ENCODE measurements around the gene ZNF512B.
"Not testable (repeated sequence)": the region's sequence is repeated elsewhere in the genome, so short reads cannot be mapped to it uniquely, and the experiment has no call there.

The ZNF512B gene

DNA sequence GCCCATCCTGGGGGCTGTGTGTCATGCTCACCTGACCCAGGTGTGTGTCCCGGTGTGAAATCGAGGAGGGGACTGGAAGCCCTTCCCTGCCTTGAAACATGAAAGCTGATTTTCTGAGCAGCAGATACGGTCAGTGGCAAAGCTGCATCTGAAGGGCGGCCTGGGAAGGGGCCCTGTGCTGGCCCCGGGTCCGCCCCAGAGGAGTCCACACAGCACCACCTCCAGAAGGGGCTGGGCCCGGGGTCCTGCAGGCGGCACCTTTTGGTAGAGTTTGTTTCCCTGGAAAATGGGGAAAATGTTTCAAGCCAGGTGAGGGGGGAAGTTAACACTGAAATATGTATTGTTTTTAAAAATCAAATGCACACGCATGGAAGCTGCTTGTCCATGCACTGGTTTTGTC lies 34.3 kb downstream of the ZNF512B start:
- in situ Hi-C loops (cut with MboI; ENCODE audit: low sequenced_read_pairs) = no loop called here

DNA sequence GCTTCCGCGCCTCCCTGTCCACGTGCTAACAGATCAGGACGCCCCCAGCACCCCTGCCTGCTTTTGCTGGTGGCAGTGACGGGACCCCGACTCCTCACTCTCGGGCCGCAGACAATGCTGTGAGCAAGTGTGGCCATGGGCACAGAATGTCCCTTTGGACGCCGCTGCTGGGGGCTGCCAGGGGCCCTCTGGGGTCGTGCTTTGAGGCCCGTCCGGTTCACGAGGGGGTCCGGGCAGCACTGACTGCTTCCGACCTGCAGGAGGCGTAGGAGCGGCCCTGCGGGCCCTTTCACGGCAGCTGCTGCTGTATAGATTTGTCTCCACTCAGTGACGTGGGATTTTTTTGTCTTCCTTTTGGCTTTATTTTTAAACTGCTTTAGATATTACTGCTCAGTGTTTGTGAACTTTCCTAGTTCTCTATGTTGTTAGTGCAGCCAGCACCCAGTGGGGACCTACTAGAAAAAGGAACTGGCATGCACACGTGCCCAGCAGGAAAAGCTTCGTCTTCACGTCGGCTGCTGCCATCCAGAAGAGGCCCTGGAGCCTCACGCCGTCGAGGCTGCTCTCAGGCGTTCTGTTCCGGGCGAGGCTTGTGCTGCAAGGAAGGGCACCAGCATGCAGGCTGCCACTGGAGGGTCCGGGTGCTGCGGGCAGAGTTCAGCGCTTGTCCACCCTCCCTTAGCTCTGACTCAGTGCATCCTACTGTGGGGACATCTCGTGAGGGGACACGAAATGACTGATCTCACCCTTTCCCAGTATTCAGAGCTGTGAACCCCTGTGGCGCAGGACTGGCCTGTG lies 35.3 kb downstream of the ZNF512B start:
- in situ Hi-C loops (cut with MboI; ENCODE audit: low sequenced_read_pairs) = no loop called here

DNA sequence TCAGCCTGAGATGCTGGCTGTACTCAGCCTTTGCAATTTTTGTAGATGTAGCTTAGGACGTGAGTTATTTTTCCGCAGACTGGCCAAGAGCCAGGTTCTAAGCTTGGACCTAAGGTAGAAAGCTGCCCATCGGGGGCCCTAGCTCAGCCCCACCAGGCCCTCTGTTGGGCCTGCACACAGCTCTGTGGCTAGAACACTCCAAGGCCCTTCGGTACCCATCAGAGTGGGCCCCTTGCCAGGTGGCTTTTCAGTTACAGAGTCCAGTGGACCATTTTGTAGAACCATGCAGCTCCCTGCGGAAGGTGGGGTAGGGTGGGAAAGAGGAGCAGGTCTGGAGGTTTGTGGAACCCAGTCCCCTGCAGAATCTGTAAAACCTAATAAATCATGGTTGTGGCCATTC lies 36.1 kb downstream of the ZNF512B start:
- in situ Hi-C loops (cut with MboI; ENCODE audit: low sequenced_read_pairs) = no loop called here

DNA sequence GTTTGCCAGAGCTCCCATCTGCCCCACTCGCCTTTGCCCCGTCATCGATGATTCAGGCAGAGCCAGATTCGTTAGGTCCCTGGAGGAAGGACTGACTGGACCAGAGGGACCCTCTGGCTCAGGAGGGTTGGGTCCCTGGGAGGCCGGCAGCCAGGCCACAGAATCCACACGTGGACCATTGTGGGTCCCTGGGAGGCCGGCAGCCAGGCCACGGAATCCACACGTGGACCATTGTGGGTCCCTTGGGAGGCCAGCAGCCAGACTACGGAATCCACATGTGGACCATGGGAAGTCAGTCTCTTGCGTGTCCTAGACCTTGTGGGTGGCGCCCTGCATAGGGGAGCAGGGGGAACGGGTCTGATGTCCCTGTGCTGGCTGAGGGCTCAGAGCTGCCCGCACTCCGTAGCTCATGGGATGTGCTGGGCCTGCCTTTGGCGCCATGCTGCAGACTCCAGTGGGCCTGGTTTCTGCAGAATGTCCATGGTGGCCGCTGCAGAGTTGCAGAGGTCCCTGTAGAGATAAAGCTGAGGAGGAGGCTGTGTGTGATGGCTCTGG lies 37.0 kb downstream of the ZNF512B start:
- in situ Hi-C loops (cut with MboI; ENCODE audit: low sequenced_read_pairs) = no loop called here

DNA sequence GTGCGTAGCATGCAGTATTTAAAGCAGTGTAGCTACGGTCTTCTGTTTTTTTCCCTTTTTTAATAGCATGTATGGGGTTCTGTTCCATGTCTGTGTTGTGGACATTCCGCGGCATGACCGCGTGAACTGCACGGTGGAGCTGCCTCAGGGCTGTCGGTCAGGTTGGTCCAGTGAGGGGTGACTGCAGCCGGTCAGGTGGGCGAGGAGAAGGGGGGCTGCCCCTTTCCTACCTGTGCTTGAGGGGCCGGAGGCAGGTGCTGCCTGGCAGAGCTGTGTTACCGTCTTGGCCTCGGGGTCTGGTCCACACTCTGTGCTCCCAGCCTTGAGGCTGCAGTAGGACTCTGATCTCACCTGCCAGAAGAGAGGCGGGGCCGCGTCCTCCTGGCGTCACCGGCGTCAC lies 38.0 kb downstream of the ZNF512B start:
- in situ Hi-C loops (cut with MboI; ENCODE audit: low sequenced_read_pairs) = no loop called here

DNA sequence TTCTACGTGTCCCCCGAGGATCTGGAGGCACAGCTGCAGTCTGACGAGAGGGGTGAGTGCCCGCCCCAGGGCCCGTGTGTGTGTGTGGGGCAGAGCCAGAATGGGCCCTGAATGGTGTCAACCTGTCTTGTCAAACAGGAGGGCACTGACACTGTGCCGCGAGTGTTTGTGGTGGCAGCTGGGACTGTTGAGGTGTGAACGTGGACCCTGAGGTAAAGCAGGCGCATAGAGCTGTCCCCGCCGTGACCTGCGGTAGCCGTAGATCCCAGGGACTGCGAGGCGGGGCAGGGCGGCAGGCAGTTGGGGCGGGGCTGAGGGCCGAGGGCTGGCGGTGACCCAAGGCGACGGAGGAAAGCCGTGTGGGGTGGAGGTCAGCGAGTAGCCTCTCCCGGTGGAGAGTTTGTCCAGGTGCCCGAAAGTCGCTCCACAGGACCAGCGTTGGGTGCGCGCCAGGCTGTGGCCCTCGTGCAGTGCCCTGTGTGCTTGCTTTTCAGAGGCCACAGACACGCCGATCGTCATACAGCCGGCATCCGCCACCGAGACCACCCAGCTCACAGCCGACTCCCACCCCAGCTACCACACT lies 38.7 kb downstream of the ZNF512B start:
- in situ Hi-C loops (cut with MboI; ENCODE audit: low sequenced_read_pairs) = no loop called here

DNA sequence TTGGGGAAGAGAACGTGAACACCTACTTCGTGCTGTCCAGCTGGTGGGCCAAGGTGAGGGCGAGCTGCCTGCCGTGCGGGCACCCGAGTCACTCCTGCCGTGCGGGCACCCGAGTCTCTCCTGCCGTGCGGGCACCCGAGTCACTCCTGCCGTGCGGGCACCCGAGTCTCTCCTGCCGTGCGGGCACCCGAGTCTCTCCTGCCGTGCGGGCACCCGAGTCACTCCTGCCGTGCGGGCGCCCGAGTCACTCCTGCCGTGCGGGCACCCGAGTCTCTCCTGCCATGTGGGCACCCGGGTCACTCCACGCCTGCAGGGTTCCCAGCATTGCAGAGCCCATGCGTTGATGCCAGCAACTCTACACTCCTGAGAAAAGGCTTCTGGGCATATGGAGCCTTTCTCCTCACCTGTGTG lies 40.3 kb downstream of the ZNF512B start:
- in situ Hi-C loops (cut with MboI; ENCODE audit: low sequenced_read_pairs) = not testable (repeated sequence)

DNA sequence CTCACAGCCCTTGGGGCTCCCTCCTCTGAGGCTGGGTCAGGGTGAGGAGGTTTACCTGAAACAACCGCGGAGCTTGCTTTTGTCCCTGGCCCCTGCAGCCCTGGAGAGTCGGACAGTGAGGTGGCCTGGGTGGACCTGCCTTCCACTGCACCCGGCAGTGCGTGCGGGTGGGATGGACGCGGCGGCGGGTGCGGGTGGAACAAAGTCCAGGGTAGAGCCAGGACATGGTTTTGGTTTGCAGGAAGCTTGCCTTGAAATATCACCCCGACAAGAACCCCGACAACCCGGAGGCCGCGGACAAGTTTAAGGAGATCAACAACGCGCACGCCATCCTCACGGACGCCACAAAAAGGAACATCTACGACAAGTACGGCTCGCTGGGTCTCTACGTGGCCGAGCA lies 40.7 kb downstream of the ZNF512B start:
- in situ Hi-C loops (cut with MboI; ENCODE audit: low sequenced_read_pairs) = no loop called here

DNA sequence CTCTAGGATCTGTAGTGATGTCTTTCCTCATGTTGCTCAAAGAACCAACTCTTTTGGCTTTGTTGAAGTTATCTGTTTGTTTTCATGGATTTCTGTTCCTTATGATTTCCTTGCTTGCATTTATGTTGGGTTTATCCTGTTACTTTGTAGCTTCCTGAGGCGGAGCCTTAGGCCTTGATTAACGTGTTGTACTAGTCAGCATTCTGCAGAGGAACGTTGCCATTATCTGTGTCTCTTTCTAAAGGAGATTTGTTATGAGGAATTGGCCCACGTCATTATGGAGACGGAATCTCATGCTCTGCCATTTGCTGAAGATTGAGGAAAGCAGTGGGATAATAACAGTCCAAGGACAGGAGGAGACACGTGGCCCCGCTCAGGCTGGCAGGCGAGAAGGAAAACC lies 43.4 kb downstream of the ZNF512B start:
- in situ Hi-C loops (cut with MboI; ENCODE audit: low sequenced_read_pairs) = no loop called here

DNA sequence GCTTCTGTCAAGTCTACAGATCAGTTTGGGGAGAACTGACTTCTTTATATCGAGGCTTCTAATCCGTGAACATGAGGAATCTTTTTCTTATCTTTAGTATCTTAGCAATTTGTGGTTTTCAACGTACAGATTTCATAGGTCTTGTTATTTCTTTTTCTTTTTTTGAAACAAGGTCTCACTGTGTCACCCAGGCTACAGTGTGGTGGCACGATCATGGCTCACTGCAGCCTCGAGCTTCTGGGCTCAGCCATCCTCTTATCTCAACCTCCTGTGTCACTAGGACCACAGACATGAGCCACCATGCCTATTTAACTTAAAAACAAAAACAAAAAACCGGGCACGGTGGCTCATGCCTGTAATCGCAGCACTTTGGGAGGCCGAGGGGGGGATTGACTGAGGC lies 45.5 kb downstream of the ZNF512B start:
- in situ Hi-C loops (cut with MboI; ENCODE audit: low sequenced_read_pairs) = no loop called here

DNA sequence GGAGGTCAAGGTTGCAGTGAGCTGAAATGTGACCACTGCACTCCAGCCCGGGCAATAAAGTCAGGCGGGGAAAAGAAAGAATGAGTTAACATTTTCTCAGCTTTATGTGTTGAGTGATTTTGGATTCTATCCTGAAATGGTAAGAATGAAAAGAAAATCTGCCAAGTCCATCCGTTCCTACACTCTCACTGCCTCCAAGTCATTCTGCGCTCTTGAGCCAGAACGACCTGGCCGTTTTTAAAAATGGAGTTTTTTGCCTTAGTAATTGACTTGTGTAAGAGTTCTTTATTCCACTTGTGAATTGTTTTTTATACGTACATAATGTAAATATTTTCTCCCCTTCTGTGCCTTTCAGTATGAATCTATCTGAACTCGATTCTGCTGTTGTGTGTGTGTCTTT lies 46.1 kb downstream of the ZNF512B start:
- in situ Hi-C loops (cut with MboI; ENCODE audit: low sequenced_read_pairs) = no loop called here

DNA sequence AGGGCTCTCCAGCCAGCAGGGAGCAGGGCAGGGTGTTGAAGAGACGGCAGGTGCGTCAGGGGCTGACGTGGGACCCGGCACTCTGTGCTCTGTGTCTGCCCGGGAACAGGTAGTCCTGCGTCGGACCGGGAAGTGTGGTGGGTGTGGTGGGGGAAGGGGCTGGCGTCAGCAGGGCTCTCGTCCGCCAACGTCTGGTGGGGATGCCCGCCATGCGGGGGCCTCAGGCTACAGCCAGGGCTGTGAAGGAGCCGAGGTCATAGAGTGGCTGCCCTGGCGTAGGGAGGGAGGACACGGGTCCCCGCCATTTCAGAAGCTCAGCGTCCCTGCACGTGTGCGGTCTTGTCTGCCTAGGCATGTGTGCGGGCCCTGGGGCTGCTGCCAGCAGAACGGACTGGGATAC lies 49.5 kb downstream of the ZNF512B start:
- in situ Hi-C loops (cut with MboI; ENCODE audit: low sequenced_read_pairs) = no loop called here

DNA sequence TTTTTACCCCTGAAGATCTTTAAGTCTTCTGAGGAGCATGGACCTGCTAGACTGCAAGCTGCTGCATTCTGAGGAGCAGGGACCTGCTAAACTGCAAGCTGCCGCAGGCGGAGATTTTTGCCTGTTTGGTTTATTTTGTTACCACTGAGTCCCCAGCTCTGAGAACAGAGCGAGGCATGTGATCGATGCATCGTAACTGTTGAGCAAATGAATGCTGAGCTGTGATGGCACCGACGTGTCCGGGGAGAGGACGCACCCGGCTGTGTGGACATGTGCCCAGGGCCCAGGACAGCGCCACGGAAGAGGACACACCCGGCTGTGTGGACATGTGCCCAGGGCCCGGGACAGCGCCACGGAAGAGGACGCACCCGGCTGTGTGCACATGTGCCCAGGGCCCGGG lies 50.6 kb downstream of the ZNF512B start:
- in situ Hi-C loops (cut with MboI; ENCODE audit: low sequenced_read_pairs) = no loop called here

DNA sequence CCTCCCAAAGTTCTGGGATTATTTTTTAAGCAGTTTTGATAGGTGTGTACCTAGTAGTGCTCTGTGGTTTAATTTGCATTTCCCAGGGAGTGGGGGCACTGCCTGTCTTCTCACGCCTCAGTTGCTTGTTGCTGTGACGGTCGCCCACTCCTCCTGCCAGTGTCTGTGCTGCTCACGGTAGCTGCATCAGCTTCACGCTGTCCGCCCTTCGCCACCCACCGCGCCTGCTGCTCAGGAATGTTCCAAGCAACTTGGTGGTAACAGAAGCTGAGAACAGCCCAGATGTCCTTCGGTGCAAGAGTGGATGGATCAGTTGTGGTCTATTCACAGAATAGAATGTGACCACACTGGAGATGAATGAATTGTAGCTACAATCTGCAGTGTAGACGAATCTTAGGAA lies 51.9 kb downstream of the ZNF512B start:
- in situ Hi-C loops (cut with MboI; ENCODE audit: low sequenced_read_pairs) = no loop called here

DNA sequence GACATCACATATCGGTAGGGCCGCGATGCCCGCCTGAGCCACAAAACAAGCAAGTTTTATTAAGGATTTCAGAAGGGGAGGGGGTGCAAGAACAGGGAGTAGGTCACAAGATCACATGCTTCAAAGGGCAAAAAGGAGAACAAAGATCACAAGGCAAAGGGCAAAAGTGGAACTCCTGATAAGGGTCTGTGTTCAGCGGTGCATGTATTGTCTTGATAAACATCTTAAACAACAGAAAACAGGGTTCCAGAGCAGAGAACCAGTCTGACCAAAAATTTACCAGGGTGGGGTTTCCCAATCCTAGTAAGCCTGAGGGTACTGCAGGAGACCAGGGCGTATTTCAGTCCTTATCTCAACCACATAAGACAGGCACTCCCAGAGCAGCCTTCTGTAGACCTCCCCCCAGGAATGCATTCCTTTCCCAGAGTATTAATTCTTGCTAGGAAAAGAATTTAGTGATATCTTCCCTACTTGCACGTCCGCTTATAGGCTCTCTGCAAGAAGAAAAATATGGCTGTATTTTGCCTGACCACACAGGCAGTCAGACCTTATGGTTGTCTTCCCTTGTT lies 53.3 kb downstream of the ZNF512B start:
- in situ Hi-C loops (cut with MboI; ENCODE audit: low sequenced_read_pairs) = not testable (repeated sequence)

DNA sequence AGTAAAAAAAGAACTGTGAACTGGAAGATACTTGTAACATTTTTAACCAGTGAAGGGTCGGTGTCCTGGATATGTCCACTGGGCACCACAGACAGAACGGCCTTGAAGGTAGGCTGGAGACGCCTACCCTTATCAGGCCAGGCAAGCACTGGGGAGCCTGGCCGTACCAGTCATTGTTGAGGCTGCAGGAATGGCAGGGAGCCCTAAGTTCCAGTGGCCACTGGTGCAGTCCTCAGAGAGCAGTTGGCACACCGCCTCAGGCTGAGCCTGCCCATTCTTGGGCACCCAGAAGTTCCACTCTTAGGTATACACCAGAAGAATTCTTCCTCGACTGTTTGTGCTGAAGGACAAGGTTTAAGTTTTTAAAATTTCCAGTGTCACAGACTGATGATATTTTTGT lies 54.3 kb downstream of the ZNF512B start:
- in situ Hi-C loops (cut with MboI; ENCODE audit: low sequenced_read_pairs) = no loop called here

DNA sequence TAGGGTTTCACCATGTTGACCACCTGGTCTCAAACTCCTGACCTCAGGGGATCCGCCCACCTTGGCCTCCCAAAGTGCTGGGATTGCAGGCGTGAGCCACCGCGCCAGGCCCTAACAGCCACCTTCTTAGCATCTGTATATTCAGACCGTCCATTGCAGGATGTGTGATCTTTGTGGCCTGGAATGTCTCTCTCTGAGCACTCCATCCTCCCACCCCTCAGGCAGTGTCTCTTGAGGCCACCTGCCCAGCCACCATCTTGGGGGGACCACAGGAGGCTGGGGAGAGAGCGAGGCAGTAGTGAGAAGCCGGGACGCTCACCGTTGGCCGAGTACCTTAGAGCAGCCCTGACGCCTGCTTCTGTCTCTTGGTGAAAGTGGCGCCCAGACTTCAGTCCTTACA lies 56.0 kb downstream of the ZNF512B start:
- in situ Hi-C loops (cut with MboI; ENCODE audit: low sequenced_read_pairs) = no loop called here

DNA sequence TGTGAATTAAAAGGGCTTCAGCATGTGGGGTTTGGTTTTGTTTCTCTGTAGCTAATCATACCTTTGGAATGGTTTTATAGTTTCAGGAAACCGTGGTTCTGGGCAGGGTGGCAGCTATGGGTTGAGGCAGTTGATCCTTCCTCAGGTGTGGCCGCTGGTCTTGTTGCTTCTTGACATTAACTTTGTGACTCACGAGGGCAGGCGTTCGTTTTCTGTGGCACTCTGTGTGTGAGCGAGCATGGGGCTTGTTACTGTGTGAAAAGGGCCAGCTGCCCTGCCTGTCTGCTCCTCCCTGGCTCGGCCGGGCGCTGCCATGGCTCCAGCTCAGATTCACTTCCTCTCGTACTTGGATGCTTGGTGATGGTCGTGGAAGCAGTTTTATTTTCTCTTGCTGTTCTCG lies 58.6 kb downstream of the ZNF512B start:
- in situ Hi-C loops (cut with MboI; ENCODE audit: low sequenced_read_pairs) = no loop called here

DNA sequence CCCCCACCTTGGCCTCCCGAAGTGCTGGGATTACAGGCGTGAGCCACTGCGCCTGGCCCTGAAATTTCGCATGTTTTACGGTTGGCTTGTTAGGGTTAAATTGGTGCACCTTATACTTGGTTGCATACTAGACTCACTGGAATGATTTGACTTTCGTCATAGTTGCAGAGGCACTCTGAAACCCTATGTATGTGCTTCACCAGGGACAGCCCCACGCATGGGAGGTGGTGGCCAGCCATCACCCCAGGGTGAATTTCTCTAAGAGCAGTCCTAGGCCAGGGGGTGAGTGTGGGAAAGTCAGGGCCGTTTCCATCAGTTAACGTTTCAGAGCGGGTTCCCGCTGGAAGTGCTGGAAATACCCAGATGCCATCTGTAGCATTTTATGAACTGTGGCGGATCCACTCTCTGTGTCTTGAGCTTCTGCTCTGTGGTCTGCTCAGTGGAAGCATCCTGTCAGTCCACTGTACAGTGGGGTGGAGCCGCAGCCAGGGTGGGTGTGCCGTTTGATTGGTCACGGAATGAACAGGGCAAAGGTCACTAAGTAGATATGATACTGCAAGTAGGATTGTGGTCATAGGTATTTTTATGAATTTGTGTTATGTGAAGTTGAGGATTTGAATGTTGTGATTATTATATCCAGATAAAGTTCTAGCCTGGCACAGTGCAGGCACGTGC lies 61.6 kb downstream of the ZNF512B start:
- in situ Hi-C loops (cut with MboI; ENCODE audit: low sequenced_read_pairs) = no loop called here
